Caki2 (cell line): ENCODE data around the gene MGRN1. TPM values are rescaled to one million over a fixed set of nuclear protein-coding genes. Genes with fewer than 3 reads are reported as not detected.

ENCODE experiments used
- DNase-seq: peaks from one replicate; pipeline ENCODE4 v3.0.0-alpha.2; 2015; ENCODE audit warnings: low read depth
- in situ Hi-C: cut with HindIII; loops from 2 replicates; pipeline ENCODE4 v1.10.0; 2016; ENCODE audit warnings: low sequenced_read_pairs, low pct_unique_long_range_greater_than_20kb, mixed read lengths
- total RNA-seq: library from RNA; depleted of rRNA; stranded (reverse); fragments of >200 nt; shearing (Covaris generic); gene quantifications from 2 replicates; pipeline ENCODE4 v1.2.3, GENCODE V29; 2014; ENCODE audit warnings: low replicate concordance; rRNA removed

MGRN1 gene
- 13.8 and 14.1 TPM in 2 replicates for total RNA-seq

DNA sequence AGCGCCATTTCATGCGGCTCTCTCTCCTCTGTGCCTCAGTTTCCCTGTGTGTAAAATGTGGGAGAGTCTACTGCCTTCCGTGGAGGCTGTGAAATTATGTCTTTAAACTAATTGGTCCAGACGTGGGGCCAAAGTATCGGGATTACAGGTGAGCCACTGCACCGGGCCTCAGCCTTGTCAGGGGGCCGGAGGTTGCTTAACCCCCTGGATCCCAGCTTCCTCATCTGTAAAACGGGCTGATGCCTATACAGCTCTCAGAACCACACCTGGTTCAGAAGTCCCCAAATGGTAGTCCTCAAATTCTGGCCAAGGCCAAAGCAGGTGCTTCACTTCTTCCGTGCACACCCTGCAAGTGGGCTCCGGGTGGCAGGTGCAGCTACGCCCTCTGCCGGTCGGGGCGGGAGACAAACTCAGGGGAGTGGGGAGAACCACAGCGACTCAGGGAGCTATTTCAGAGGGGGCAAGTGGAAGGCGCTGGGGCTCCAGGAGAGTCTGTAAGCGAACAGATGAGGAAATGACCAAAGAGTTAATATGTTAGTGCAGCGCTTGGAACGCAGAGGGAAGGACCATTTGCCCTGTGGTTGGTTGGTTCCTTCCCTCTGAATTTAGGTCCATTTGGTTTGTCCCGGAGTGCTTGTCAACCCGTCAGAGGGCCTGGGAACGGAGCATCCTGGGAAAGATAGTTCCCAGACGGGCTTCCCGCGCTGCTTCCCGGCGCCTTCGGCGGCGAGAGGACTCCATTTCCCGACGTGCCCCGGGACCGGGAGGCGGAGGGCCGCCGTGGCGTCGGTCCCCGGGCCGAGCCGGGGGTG lies at the start of gene MGRN1:
MGRN1 (plus strand) TSS at position 812 of the 812 bp plus-strand sequence. CDS start 135 bp downstream, outside the sequence.
- peak; percentile 99 for DNase-seq
- in situ Hi-C loops: no loop called here

- in situ Hi-C loops: no loop called here
- no peak for DNase-seq
Measured at GRCh38 chr16:4574919-4575705, 49.5 kb upstream of the MGRN1 start.

DNA sequence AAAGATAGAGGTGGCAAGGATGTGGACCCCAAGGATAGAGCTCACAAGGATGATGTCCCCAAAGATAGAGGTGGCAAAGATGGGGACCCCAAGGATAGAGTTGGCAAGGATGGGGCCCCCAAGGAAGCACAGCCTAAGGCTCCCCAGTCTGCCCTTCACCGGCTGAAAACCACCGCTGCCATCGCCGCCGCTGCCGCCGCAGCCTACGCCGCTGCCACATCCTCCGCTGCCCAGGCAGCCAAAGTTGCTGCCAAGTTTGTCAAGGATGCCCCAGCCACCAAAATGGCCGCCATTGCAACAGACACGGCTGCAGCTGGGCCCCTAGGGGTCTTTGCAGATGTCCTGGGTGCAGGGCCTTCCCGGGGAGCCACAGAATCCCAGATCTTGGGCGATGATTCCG lies 48.6 kb upstream of the MGRN1 start:
- DNase-seq: no peak
- in situ Hi-C loops: no loop called here

- DNase-seq: no peak
- in situ Hi-C loops: no loop called here
Measured at GRCh38 chr16:4578961-4579530, 45.6 kb upstream of the MGRN1 start.

GRCh38 chr16:4580250-4580649 lies 44.4 kb upstream of the MGRN1 start:
- DNase-seq: no peak
- in situ Hi-C loops: no loop called here

DNA sequence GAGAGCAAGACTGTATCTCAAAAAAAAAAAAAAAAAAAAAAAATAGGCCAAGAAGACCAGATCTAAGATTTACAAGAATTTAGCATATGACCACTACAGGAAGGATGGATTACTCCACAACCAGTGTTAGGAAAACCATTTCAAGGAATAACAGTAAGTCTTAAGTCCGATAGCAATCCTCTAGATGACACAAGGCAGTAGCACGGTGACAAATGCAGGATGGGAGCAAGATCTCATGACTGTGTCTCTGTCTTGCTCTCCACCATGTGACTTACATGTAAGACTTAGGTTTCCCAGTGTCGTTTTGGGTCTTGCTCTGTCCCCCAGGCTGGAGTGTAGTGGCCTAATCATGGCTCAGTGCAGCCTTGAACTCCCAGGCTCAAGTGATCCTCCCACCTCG lies 40.7 kb upstream of the MGRN1 start:
- in situ Hi-C loops: no loop called here
- no peak for DNase-seq

DNA sequence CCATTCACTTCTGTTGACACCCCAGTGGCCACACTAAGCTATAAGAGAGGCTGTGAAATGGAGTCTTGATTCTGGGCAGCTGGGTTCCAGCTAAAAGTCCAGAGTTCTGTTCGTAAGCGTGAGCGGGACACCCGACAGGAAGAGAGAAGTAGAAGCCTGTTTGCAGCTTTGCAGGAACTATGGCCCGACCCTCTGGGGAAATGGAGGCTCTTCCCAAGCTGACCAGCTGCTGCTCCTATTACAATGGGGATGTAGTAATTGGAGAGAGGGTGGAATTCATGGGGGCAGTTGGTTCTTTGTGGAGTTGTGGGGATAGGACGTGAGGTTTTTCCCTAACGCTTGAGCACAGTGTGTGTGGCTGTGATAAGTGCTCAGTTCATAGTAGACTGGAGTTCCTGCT lies 38.3 kb upstream of the MGRN1 start:
- in situ Hi-C loops: no loop called here
- DNase-seq: no peak

- in situ Hi-C loops: no loop called here
Measured at GRCh38 chr16:4588386-4588785, 36.2 kb upstream of the MGRN1 start.

GRCh38 chr16:4588961-4589360 lies 35.7 kb upstream of the MGRN1 start:
- no peak for DNase-seq
- in situ Hi-C loops: no loop called here

More at GRCh38 chr16:4588386-4588785, 36.2 kb upstream of the MGRN1 start:
- DNase-seq: no peak

GRCh38 chr16:4591191-4591590 lies 33.4 kb upstream of the MGRN1 start:
- in situ Hi-C loops: no loop called here
- no peak for DNase-seq

- DNase-seq: no peak
- in situ Hi-C loops: no loop called here
Measured at GRCh38 chr16:4591706-4592470, 32.7 kb upstream of the MGRN1 start.

DNA sequence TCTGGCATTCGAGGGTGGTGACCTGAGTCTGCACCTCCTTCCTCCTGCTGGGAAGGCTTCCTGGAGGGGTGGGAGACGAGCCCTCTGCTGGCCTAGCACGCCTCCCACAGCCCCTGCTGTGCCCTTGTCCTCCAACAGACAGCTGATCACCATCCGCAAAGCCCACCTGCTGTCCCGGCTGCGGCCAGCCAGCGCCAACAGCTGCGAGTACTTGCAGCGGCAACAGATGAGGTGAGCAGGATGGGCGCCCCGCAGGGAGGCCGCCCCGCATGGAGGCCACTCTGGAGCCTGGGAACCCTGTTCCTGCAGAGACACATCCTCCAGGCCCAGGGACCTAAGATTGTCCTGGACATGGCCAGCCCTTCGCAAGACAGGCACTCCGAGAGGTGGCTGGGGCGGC lies 31.5 kb upstream of the MGRN1 start:
- DNase-seq: no peak

GRCh38 chr16:4594433-4595410 lies 29.9 kb upstream of the MGRN1 start:
- DNase-seq: no peak
- in situ Hi-C loops: no loop called here

More for the DNA sequence above, 31.5 kb upstream of the MGRN1 start:
- in situ Hi-C loops: no loop called here

- peak; percentile 95 for DNase-seq
- in situ Hi-C loops: no loop called here
Measured at GRCh38 chr16:4597174-4597573, 27.5 kb upstream of the MGRN1 start.

DNA sequence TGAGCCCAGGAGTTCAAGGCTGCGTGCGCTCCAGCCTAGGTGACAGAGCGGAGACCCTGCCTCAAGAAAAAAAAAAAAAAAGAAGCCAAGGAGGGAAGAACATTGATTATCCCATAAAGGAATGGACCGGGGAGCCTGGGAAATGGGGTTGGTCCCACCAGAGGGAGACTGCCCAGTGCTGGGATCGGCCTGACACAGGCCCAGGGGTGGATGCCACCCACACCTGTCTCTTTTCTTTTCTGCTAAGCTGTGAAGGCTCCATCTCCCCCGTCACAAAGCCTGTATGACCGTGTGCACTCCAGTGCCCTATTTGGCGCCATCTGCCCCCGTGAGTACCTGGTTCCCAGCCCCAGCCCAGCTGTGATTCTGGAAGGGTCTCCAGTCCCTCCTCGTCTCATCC lies 25.6 kb upstream of the MGRN1 start:
- no peak for DNase-seq
- in situ Hi-C loops: no loop called here

DNA sequence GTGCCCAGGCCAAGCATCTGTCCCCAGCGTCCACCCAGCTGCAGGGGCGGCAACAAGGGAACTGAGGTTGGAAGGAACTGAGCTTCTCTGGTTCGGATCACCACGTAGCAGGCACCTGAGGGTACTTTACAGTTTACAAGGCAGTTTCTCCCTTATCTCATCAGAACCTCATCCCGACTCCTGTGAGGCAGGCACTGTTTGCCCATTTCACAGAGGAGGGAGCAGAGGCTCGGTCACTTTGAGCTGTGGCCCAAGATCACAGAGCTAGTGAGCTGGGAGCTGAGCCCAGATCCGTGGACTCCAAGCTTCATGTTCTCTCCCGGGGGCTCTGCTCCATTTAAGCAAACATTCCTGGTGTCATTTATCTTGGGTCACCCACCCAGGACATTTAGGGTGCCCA lies 25.1 kb upstream of the MGRN1 start:
- DNase-seq: no peak
- in situ Hi-C loops: no loop called here
